NB4 (cell line): Measurements from ENCODE around the gene SLC9A2.

Experiments used
- DNase-seq: peaks from one replicate; pipeline ENCODE4 v3.0.0; 2010; ENCODE audit warnings: low read depth
- H3K4me3 ChIP-seq: one replicate; pipeline ENCODE4 v1.5.1; 2011; ENCODE audit warnings: mild to moderate bottlenecking, low read depth, low read length, moderate library complexity
- MYC ChIP-seq: IDR thresholded peaks from 2 replicates; pipeline ENCODE4 v1.6.1; 2011; ENCODE audit warnings: low read depth, low read length
- POLR2A ChIP-seq: IDR thresholded peaks from 2 replicates; pipeline ENCODE4 v1.6.1; 2011; ENCODE audit warnings: mild to moderate bottlenecking; ENCODE audit not compliant: insufficient read length; ENCODE audit errors: extremely low read depth
- TF ChIP-seq, protein P1 (sequence below): IDR thresholded peaks from 2 replicates; pipeline ENCODE4 v1.6.1; 2011; ENCODE audit warnings: low read depth, low read length
- TF ChIP-seq, protein P2 (sequence below): IDR thresholded peaks from one replicate; pipeline ENCODE4 v1.5.1; 2012; ENCODE audit warnings: low read depth, low read length

SLC9A2 gene

DNA sequence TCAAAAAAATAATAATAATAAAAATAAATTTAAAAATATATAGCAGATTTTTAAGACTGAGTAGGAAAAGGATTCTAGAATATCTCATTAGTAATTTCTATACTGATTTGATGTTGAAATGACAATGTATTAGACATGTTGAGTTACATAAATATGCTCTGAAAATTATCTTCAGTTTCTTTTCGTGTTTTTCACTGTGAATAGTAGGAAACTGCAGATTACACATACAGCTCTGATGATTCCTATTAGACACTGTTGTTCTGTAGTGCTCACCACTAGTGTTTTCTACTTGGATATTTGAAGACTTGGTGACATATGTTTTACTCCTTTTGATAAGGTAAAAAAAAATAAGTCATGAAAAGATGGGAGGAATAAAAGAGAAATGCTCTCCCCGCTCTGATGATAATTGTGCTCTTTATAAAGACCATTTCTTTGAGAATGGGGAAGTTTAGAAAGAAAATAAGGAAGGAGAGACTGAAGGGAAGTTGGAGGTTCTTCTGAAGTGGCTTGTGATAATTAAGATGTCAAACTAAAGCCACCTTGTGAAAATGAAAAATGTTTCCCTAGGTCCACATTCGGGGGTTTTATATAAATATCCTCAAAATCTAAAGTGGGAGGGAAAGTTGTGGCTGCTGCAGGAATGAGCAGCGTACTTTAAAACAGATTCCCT is 52.9 kb downstream of the SLC9A2 start:
- no peak overlapping the region for H3K4me3 ChIP-seq
- TF ChIP-seq, protein P1, sequence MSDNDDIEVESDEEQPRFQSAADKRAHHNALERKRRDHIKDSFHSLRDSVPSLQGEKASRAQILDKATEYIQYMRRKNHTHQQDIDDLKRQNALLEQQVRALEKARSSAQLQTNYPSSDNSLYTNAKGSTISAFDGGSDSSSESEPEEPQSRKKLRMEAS = no peak
- no peak for TF ChIP-seq MYC
- no peak for TF ChIP-seq POLR2A
- TF ChIP-seq, protein P2, sequence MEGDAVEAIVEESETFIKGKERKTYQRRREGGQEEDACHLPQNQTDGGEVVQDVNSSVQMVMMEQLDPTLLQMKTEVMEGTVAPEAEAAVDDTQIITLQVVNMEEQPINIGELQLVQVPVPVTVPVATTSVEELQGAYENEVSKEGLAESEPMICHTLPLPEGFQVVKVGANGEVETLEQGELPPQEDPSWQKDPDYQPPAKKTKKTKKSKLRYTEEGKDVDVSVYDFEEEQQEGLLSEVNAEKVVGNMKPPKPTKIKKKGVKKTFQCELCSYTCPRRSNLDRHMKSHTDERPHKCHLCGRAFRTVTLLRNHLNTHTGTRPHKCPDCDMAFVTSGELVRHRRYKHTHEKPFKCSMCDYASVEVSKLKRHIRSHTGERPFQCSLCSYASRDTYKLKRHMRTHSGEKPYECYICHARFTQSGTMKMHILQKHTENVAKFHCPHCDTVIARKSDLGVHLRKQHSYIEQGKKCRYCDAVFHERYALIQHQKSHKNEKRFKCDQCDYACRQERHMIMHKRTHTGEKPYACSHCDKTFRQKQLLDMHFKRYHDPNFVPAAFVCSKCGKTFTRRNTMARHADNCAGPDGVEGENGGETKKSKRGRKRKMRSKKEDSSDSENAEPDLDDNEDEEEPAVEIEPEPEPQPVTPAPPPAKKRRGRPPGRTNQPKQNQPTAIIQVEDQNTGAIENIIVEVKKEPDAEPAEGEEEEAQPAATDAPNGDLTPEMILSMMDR = no peak
- DNase-seq = peak; percentile 18

DNA sequence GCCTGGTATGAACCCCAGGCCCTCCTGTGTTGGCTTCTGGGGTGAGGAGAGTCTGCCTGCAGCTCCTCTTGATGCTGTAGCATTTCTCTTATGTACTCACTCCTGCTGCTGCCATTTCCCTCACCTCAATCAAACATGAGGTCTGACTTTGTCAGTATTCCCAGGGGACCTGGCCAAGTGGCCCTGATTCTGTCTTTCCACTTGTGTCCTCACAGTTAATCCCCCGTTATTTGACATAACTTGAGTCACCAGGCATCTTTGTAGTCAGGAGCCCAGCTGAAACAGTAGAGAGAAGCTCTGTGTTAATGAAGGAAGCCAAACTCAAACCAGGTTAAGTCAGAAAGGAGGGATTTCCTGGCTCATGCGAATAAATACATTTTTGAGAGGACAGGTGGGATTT is 55.0 kb downstream of the SLC9A2 start:
- H3K4me3 ChIP-seq = no peak overlapping the region
- TF ChIP-seq, protein P2 = no peak
- TF ChIP-seq, protein P1 = no peak
- no peak for TF ChIP-seq POLR2A
- TF ChIP-seq MYC = no peak
- DNase-seq = no peak

DNA sequence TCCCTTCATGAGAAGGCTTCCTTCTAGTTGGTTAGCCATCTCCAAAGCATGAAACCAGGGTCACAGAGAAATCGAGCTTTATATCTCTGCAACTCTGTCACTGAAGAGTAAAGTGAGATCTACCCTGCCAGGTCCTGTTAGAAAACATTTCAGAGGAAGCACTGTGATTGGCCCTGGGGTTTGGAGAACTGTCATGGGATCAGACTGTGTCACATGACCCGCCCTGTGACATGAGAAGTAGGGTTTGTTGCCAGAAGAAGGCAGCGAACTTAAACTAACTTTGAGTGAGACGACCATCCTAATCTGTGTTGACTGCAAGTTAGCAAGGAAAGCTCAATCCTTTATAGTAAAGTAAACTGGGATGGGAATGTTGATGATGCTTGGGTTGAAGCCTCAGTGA is 55.5 kb downstream of the SLC9A2 start:
- DNase-seq = no peak
- H3K4me3 ChIP-seq = no peak overlapping the region
- TF ChIP-seq POLR2A (no peak), MYC (no peak)
- TF ChIP-seq, protein P2 = no peak
- TF ChIP-seq, protein P1 = no peak

GRCh38 chr2:102677244-102678215 is 58.2 kb downstream of the SLC9A2 start:
- H3K4me3 ChIP-seq = no peak overlapping the region
- TF ChIP-seq, protein P2 = no peak
- TF ChIP-seq POLR2A = no peak
- TF ChIP-seq, protein P1 = no peak
- no peak for TF ChIP-seq MYC
- no peak for DNase-seq

DNA sequence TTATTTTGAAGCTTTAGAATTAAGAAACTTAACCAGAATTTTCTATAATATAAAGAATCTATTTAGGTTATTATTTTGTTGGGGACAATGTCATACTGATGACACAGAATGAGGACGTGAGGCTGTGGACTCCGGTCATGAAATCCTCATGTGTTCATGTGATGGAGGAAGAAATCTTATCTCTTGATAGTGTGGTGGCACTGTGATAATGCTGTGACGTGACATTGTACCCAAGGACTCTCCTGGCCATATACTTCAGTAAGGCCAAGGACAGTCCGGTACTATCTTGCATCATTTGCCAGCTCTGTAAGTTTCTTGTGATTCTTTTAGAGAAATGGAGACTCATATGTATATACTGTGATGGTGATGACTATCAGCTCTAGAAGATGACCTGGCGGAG is 59.1 kb downstream of the SLC9A2 start:
- no peak for DNase-seq
- TF ChIP-seq, protein P1 = no peak
- TF ChIP-seq MYC = no peak
- TF ChIP-seq POLR2A = no peak
- TF ChIP-seq, protein P2 = no peak

More for the DNA sequence above, 59.1 kb downstream of the SLC9A2 start:
- no peak overlapping the region for H3K4me3 ChIP-seq
